HG03097 (cell line): ENCODE results near the gene SRA1.
"Not testable (repeated sequence)": the region's sequence is repeated elsewhere in the genome, so short reads cannot be mapped to it uniquely, and the experiment has no call there.

Experiments
- ATAC-seq: cut with Tn5 transposase; IDR thresholded peaks from one replicate; pipeline ENCODE4 v1.9.1; 2021; ENCODE audit not compliant: unreplicated experiment, low FRiP score

Gene SRA1

DNA sequence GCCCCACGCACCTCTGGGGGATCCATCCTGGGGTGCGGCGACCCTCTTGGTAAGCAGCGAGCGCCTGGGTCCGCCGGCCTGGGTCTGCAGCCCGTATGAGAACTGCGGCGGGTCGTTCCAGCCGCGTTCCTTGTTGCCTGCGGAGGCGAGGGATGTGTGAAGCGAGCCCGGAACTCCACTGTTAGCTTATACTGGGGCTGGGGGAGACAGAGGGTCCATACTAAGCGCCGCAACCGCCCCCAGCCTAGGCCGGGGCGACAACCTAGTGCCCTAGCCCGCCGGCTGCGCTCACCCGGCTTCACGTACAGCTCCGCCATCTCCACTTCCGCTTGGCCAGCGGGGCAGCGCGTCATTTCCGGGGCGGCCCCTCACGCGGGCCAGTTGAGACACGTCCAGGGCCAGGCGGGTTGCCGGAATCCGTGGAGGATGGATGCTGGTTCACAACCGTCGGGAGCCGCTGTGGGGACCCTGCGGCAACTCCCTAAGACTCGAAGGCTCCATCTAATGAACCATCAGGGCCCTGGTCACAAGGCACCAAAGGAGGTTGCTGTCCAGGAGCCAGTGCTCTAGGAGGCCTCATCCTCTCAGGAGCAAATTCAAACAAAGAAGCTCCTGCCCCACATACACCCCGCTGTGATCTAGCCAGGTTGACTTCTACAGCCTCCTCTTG is at the start of gene SRA1:
Gene SRA1 (minus strand): TSS at position 338 of the 670 bp plus-strand sequence. CDS start 21 bp downstream, at position 317.
- peak; percentile 90 for ATAC-seq

DNA sequence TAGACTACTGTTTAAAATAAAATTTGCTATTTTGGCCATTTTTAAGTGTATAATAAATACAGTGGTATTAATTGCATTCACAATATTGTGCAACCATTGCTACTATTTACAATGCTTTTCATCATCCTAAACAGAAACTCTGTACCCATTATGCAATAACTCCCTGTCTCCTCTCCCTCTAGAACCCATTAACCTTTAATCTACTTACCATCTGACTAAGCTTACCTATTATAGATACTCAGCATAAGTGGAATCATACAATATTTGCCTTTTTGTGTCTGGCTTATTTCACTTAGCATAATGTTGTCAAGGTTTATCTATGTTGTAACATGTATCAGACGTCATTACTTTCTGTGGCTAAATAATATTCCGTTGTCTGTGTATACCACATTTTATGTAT is 49.8 kb upstream of the SRA1 start:
- ATAC-seq: no peak

DNA sequence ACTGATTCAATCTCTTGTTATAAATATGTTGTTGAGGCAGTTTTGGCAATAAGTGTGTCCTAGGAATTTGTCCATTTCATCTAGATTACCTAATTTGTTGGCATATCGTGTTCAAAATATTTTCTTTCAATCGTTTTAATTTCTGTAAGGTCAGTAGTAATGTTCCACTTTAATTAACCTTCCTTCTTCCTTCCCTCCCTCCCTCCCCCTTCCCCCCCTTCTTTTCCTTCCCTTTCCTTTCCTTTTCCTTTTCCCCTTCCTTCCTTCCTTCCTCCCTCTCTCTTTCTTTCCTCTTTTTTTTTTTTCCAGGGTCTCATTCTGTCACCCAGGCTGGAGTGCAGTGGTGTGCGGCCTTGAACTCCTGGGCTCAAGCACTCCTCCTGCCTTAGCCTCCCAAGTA is 48.6 kb upstream of the SRA1 start:
- no peak for ATAC-seq

DNA sequence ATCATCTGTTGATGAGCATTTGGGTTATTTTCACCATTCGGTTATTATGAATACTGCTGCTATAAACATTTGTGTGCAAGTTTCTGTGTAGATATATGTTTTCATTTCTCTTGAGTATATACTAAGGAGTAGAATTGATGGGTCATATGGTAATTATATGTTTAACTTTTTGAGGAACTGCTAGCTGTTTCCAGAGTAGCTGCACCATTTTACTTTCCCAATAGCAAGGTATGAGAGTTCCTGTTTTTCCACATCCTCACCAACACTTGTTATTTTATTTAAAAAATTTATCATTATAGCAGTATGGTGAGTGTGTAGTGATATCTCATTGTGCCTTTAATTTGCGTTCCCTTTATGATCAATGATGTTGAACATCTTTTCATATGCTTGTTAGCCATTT is 46.5 kb upstream of the SRA1 start:
- ATAC-seq: no peak

DNA sequence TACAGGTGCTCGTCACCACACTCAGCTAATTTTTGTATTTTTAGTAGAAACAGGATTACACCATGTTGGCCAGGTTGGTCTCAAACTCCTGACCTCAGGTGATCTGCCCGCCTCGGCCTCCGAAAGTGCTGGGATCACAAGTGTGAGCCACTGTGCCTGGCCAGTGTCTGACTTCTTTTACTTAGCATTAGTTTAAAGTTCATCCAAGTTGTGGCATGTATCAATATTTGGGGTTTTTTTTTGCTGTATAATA is 46.1 kb upstream of the SRA1 start:
- ATAC-seq: not testable (repeated sequence)

DNA sequence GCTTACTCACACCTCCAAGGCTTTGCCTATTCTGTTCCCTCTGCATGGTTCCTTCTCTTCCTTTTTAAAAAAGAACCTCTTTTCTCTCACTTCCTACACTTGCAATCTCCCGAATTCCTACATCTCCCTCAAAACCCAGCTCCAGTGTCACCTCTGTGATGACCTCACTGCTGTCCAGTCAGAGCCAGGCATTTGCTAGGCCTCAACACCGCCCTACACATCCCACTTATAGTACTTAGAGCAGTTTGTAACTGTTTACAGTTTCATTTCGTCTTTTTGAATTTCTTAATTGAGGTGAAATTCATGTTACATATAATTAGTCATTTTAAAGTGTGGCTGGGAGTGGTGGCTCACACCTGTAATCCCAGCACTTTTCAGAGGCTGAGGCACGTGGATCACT is 44.9 kb upstream of the SRA1 start:
- ATAC-seq: no peak

DNA sequence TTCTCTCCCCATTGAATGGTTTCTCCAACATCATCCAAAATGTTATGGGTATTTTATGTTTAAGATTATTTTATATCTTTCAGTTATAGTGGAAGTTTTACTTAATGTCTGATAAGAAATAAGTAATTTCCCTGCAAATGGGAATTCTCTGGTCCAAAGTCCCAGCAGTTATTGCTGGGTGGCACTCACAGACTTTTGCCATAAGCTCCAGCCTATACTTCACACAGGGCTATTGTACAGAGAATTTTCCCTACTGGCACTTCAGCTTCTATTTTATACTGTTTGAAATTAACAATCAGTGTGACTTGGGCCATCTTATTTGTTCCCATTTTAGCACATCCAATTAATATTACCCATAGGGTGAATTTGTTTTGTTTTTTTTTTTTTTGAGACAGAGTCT is 42.8 kb upstream of the SRA1 start:
- ATAC-seq: no peak

DNA sequence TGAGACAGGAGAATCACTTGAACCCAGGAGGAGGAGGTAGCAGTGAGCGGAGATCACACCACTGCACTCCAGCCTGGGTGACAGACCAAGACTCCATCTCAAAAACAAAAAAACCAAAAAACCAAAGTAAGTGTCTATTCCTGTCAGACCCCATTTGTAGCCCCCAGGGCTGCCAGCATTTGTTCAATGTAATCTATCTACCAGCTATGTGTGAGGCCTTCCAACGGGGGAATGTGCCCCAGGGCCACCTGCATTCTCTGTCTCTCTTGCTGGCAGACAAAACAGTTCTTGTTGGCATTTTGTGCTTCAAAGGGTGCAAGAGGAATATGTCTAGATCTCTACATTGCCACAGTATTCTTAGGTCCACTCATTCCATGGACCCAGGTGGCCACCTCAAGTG is 41.6 kb upstream of the SRA1 start:
- ATAC-seq: no peak

DNA sequence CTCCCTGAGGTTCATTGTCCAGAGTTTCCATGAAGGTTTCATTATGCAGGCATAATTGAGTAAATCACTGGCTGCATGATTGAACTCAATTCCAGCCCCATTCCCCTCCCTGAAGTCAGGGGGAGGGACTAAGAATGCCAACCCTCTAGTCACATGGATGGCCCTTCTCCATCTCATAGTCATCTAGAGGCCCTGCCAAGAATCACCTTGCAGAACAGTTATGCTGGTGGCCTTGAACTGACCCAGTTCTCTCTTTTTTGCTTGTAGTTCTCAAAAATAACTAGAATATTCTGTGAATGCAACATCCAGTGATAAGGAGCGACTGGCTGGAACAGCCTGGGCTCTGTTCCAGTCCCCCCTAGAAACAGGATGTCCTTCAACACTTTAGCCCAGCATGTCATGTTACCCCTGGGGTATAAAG is 39.1 kb upstream of the SRA1 start:
- no peak for ATAC-seq

DNA sequence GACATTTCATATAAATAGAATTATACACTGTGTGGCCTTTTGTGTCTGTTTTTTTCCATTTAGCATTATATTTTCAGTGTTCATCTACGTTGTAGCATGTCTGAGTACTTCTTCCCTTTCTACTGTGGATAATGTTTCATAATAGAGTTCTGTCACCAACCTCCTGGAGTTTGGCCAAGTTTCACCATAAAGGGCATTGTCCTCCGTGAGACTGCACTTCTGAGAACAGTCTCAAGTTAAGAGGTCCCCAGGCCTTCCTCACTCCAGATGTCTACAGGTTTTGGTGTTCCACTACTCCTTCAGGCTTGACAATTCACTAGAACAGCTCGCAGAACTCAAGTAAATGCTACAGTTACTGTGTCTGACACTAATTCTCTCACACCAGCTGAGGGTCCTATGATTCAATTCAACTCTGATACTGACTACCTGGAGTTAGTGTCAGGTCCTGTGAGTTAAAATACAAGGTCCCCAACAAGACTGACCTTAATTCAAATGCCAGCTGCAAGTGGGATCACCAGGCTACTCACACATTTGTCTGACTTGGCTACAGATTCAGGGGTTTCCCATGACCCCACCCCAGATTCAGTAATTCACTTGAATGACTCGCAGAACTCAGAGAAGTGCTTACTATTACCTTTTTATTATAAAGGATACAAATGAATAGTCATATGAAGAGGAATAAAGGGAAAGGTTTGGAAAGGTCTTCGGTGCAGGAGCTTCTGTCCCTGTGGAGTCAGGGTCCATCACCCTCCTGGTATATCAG is 38.4 kb upstream of the SRA1 start:
- ATAC-seq: no peak

DNA sequence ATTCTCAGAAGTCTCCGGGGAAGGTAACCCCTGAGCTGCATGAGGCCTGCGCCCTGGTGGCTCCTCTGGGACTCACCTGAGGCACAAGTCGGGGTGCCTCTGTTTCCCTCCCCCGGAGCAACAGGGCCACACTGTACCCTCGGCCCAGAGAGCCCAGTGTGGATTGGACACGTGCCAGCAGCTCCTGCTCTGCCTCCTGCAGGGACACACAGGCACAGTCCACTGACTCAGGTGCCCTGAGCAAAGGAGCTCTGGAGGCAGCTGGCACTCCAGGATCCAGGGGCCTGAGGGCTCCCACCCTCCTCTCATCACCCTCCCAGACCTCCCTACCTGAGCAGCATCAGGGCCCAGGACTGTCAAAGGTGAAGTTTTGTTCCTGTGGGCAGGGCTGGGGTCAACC is 36.9 kb upstream of the SRA1 start:
- ATAC-seq: no peak

DNA sequence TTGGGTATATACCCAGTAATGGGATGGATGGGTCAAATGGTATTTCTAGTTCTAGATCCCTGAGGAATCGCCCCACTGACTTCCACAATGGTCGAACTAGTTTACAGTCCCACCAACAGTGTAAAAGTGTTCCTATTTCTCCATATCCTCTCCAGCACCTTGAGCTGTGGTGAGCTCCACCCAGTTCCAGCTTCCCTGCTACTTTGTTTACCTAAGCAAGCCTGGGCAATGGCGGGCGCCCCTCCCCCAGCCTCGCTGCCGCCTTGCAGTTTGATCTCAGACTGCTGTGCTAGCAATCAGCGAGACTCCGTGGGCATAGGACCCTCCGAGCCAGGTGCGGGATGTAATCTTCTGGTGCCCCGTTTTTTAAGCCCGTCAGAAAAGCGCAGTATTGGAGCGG is 35.8 kb upstream of the SRA1 start:
- ATAC-seq: not testable (repeated sequence)

DNA sequence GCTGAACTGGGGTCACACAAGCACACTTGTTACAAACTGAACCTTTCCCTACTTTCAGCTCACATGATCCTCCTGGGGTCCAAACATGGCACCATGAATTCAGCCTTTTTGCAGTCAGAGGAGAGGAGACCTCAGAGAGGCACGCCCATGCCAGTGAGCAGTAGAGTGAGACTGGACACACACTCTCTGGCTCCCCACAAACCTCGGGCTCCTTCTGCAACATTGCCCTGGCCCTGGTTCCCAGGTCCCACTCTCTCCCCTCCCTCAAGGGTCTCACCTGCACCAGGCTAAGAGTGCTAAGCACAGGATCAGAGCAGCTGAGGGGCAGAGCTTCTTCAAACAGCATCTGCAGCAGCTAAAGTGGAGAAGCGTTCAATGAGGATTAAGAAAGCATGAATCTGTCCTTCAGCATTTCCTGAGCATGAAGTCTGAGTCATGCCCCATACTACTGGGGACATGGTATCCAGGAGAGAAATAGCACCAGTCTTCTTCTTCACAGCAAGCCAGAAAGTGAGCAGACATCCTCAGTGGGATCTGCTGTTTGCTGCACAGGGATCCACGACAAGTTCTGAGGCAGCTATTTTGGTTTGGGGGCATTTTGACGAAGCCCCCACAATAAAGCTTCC is 34.6 kb upstream of the SRA1 start:
- ATAC-seq: no peak

DNA sequence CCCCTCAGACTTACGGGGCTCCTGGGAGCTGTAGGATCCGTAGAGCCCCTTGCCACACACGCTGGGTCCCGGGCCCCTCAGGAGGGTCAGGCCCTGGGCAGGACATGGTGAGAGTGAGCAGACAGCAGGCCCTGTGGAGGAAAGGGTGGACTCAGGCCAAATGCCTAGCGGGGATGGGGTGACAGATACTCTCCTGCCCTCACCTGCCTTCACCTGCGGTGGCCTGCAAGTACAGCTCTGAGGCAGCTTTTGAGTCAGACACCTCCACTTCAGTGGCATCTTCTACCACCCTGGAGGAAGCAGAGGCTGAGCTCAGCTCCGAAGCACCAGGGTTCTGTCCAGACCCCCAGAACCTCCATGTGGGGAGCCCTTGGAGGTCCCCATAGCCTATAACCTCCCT is 33.6 kb upstream of the SRA1 start:
- no peak for ATAC-seq

DNA sequence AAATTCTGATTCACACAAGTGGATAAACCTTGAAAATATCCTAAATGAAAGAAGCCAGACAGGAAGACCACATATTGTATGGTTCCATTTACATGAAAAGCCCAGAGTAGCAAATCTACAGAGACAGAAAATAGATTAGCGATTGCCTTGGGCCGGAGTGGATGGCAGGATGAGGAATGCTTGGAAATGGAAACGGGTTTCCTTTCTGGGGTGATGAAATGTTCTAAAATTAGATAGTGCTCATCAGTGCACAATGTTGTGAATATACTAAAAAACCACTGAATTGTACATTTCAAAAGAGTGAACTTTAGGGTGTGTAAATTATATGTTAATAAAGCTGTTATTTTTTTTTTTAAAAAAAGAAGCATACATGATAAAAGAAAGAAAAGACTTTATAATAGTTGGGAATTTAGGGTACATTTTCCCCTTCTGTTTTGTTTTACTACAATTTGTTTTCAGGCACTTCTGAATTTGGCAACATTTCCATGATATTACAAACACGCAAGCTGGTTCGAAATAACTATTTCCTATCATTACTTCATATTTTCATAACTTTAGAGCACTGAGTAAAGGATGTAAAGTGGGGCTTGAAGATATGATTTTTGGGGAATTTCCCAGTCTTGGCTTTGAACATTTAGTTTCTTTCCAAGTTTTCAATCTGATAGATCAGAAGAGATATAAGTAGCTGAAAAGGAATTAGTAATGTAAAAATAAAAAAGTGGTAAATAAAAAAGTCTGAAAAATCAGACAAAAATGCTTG is 31.2 kb upstream of the SRA1 start:
- ATAC-seq: no peak

DNA sequence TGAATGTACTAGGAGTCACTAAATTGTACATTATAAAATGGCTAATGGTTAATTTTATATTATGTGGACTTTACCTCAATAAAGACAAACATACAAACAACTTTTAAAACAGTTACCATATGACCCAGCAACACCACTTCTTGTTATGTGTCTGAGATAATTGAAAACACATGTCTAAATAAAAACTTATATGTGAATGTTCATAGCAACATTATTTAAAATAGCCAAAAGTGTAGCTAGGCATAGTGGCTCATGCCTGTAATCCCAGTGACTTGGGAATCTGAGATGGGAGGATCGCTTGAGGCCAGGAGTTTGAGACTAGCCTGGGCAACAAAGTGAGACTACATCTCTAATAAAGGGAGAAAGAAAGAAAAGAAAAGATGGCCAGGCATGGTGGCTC is 30.2 kb upstream of the SRA1 start:
- no peak for ATAC-seq

DNA sequence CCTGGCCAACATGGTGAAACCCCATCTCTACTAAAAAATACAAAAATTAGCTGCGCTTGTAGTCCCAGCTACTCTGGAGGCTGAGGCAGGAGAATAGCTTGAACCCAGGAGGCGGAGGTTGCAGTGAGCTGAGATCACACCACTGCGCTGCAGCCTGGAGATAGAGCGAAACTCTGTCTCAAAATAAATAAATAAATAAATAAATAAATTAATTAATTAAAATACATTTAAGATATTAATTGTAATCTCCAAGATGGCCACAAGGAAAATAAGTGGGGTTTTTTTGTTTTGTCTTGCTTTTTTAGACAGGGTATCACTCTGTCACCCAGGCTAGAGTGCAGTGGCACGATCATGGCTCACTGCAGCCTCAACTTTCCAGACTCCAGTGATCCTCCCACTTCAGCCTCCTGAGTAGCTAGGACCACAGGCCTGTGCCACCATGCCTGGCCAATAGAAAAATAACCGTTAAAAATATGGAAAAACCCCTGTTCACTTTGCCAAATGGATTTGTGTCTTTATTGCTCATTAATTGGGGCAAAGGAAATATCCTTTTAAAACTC is 22.0 kb upstream of the SRA1 start:
- ATAC-seq: not testable (repeated sequence)

DNA sequence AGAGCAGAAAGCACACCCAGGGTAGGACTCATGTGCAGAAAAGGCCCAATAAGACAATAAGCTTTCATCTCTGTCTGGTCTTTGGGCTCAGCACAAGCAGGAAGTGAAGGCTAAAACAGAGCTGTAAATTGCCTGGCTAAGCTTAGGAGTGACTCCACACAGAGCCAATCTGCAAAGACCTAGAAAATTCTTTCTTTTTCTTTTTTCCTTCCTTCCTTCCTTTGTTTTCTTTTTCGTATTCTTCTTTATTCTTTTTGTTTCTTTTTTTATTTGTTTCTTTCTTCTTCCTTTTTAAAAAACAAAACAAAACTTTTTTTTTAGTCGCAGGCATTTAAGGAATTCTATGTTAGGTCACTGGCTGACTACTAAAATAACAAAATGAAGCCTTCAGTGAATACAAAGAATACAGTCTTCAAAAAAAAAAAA is 19.5 kb upstream of the SRA1 start:
- no peak for ATAC-seq

DNA sequence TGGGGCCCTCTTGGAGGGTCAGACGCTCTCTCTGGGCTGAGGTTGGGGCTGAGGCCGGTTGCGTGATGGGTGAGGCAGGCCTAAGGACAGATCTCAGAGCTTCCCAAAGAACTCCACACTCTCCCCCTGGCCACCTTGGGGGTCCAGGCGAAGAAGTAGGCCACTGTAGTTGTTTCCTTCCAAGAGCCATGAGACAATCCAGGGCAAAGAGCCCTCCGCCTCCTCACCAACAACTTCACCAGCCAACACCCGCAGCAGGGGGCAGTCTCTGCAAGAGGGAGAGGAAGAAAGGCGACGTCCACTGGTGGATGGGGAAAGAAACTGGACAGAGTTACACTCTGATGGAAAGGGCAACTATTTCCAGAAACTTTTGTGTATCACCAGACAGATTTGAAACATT is 18.0 kb upstream of the SRA1 start:
- ATAC-seq: no peak

DNA sequence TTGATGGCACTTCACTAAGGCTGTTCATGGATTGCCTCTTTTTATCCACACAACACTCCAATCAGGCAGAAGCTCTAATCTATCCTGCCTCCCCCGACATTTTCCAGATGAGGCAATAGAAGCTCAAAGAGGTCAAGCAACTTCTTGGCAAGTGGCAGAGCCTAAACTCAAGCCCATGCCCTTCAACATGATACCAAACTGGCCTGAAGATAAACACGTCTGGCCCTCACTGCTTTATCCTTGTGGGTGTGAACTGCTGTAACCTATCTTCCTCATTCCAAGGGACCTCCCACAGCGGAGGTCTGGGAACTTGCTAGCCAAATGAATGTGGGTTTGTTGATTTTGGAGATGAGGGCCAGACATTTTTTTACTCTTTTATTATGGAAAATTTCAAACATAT is 16.9 kb upstream of the SRA1 start:
- no peak for ATAC-seq

DNA sequence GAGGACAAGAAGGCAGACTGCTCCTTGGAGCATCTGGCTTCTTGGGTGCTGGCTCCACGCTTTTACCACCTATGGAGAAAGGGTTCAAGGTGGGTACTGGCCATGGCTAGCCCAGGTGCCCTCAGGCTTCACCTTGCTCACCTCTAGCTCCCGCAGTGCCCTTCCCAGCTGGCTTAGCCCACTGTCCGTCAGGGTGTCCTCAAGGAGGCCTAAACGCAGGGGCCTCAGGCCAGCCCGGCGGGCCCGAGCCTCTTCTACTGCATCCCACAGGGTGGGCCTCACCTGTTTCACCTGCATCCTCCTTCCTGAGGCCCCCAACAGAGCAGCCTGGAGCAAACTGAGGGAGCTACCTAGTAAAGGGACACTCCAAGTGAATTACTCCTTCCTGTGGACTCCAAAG is 16.4 kb upstream of the SRA1 start:
- no peak for ATAC-seq
